HepG2 (cell line): Measurements from ENCODE around the gene TMED6. TPM values are rescaled to one million over a fixed set of nuclear protein-coding genes. Genes with fewer than 3 reads are reported as not detected.
A peak's percentile ranks its signal among the peaks of the same experiment; 100 is the strongest.

Experiments used
- ARNT ChIP-seq: fragments of 450-650 bp; IDR thresholded peaks from 2 replicates; pipeline ENCODE4 v1.6.1; 2017
- ATF6 ChIP-seq: sonication (generic); formaldehyde crosslinking; conservative IDR thresholded peaks from 2 replicates; pipeline ENCODE4 v1.4.0; 2020; ENCODE audit warnings: missing genetic modification reagents
- ATRX ChIP-seq: sonication (generic); formaldehyde crosslinking; IDR thresholded peaks from 2 replicates; pipeline ENCODE4 v1.4.0; 2020; ENCODE audit warnings: missing genetic modification reagents, borderline replicate concordance
- NFIC ChIP-seq: IDR thresholded peaks from 2 replicates; pipeline ENCODE4 v1.6.1; 2012; ENCODE audit warnings: mild to moderate bottlenecking, low read length, inconsistent platforms
- PLRG1 ChIP-seq: fragments of 450-650 bp; conservative IDR thresholded peaks from 2 replicates; pipeline ENCODE4 v1.6.1; 2016
- POLR2G ChIP-seq: fragments of 200-400 bp; formaldehyde crosslinking; IDR thresholded peaks from 2 replicates; pipeline ENCODE4 v1.6.1; 2018; ENCODE audit warnings: mild to moderate bottlenecking, low read depth, low read length, moderate library complexity
- RNF2 ChIP-seq: fragments of 450-650 bp; conservative IDR thresholded peaks from 2 replicates; pipeline ENCODE4 v1.6.1; 2016; ENCODE audit warnings: low read depth
- SETDB1 ChIP-seq: sonication (generic); formaldehyde crosslinking; IDR thresholded peaks from 2 replicates; pipeline ENCODE4 v1.5.1; 2020; ENCODE audit warnings: missing genetic modification reagents, mild to moderate bottlenecking, borderline replicate concordance
- SNAPC2 ChIP-seq: sonication (generic); formaldehyde crosslinking; IDR thresholded peaks from 2 replicates; pipeline ENCODE4 v1.8.1; 2022; ENCODE audit warnings: mild to moderate bottlenecking, missing genetic modification reagents
- SRF ChIP-seq: IDR thresholded peaks from 2 replicates; pipeline ENCODE4 v1.6.1; 2011; ENCODE audit warnings: mild to moderate bottlenecking, low read depth, low read length, moderate library complexity
- UBTF ChIP-seq: sonication (generic); formaldehyde crosslinking; IDR thresholded peaks from 2 replicates; pipeline ENCODE4 v1.4.0; 2020; ENCODE audit warnings: mild to moderate bottlenecking, missing genetic modification reagents
- ZBED4 ChIP-seq: sonication (generic); formaldehyde crosslinking; IDR thresholded peaks from 2 replicates; pipeline ENCODE4 v1.4.0; 2020; ENCODE audit warnings: missing genetic modification reagents, borderline replicate concordance
- ZBTB34 ChIP-seq: sonication (generic); formaldehyde crosslinking; IDR thresholded peaks from 2 replicates; pipeline ENCODE4 v1.8.0; 2022; ENCODE audit warnings: mild to moderate bottlenecking, missing genetic modification reagents
- ZIK1 ChIP-seq: sonication (generic); formaldehyde crosslinking; IDR thresholded peaks from 2 replicates; pipeline ENCODE4 v1.5.0; 2020; ENCODE audit warnings: mild to moderate bottlenecking, low read depth, missing genetic modification reagents, borderline replicate concordance
- ZNF12 ChIP-seq: sonication (generic); formaldehyde crosslinking; IDR thresholded peaks from 2 replicates; pipeline ENCODE4 v1.5.0; 2020; ENCODE audit warnings: missing genetic modification reagents
- ZNF414 ChIP-seq: sonication (generic); formaldehyde crosslinking; IDR thresholded peaks from 2 replicates; pipeline ENCODE4 v1.5.0; 2020; ENCODE audit warnings: missing genetic modification reagents
- polyA plus RNA-seq, 8 experiments: library from polyadenylated mRNA; depleted of rRNA in 3 of 8; stranded (reverse) in 7 of 8; unstranded in 1 of 8; fragments of >200 nt; fragmentation: Illumina TruSeq in 4 of 8; extraction: Trizol in 4 of 8; gene quantifications; 2 replicates each; pipeline versions ENCODE4 v1.2.1 to v1.2.3, GENCODE V29; 2011 to 2016; ENCODE audit warnings: low read depth in 4 of 8, missing spikeins in 1 of 8, mixed read lengths in 1 of 8; ENCODE audit not compliant: insufficient read depth in 1 of 8
- total RNA-seq, 5 experiments: library from RNA; depleted of rRNA; stranded (reverse); fragments of >200 nt; fragmentation: Illumina TruSeq; extraction: Trizol; gene quantifications; 2 replicates each; pipeline ENCODE4 v1.2.3, GENCODE V29; 2016; ENCODE audit warnings: low read depth in 1 of 5

The TMED6 gene
- total and polyA plus RNA-seq, 2 of the 13 experiments (the other 11 are each of a cell fraction or from before 2014, with no cell fraction given): 9.8 to 14.4 TPM

- TF ChIP-seq SNAPC2 (CRISPR knock-in tag) (no peak; the same call in 1 of the 2 replicates), ATF6 (CRISPR knock-in tag) (0 out of 2 replicates have a peak, but pooled peaks have one; percentile 62), RNF2 (no peak), ZNF12 (CRISPR knock-in tag) (peak; percentile 84; the same call in 1 of the 2 replicates), ATRX (no peak), ZNF414 (CRISPR knock-in tag) (peak; percentile 62; the same call in 1 of the 2 replicates), SETDB1 (CRISPR knock-in tag) (no peak), NFIC (peak; percentile 99), UBTF (no peak), ZBTB34 (peak; percentile 14; the same call in 1 of the 2 replicates), ZIK1 (CRISPR knock-in tag) (no peak), ARNT (no peak), SRF (no peak), POLR2G (peak; percentile 80), PLRG1 (no peak), ZBED4 (CRISPR knock-in tag) (peak; percentile 72; the same call in 1 of the 2 replicates)
Observed at GRCh38 chr16:69396187-69397061, 44.8 kb upstream of the TMED6 start (continued).
